ENCODE results near the gene SPNS2. TPM values are rescaled to one million over a fixed set of nuclear protein-coding genes. Genes with fewer than 3 reads are reported as not detected.

The SPNS2 gene
- total RNA-seq, 1 donor from 2014 or later = 0.38 TPM

GRCh38 chr17:4530799-4531730 is 32.4 kb downstream of the SPNS2 start:
- no peak for TF ChIP-seq CTCF (IDR thresholded peaks at IDR 0.05)
- POLR2A ChIA-PET = no interaction called here
- CTCF ChIA-PET = no interaction called here

GRCh38 chr17:4531988-4532736 is 33.5 kb downstream of the SPNS2 start:
- POLR2A ChIA-PET = no interaction called here
- CTCF ChIA-PET = no interaction called here
- Mint-ChIP-seq H3K4me1 (peaks cover 1% of the 10 kb centered on the region), H3K27ac (no peak overlapping the region), H3K27me3 (peaks cover 6% of the 10 kb centered on the region), H3K9me3 (no peaks in the 10 kb centered on the region), H3K4me3 (no peak overlapping the region), H3K36me3 (ENCODE audit: low read depth) (no peaks in the 10 kb centered on the region)
- ATAC-seq (ENCODE audit: low read depth) (no peak), DNase-seq (no peak)
- intact Hi-C loops (cut with micrococcal nuclease) = loop anchor here (10.0 kb wide), 1 partner anchor 107 kb away; no protein-coding TSS in a partner anchor
- TF ChIP-seq CTCF (IDR thresholded peaks at IDR 0.05) = no peak

More at GRCh38 chr17:4530799-4531730, 32.4 kb downstream of the SPNS2 start:
- no peak overlapping the region for H3K27ac Mint-ChIP-seq
- no peaks in the 10 kb centered on the region for H3K36me3 Mint-ChIP-seq (ENCODE audit: low read depth)
- H3K4me1 Mint-ChIP-seq = no peaks in the 10 kb centered on the region
- ATAC-seq (ENCODE audit: low read depth) (no peak), DNase-seq (no peak)
- no peaks in the 10 kb centered on the region for H3K9me3 Mint-ChIP-seq
- peaks cover 7% of the 10 kb centered on the region for H3K27me3 Mint-ChIP-seq
- intact Hi-C loops (cut with micrococcal nuclease) = loop anchor here (10.0 kb wide), 1 partner anchor 106 kb away; no protein-coding TSS in a partner anchor
- H3K4me3 Mint-ChIP-seq = no peak overlapping the region

- Mint-ChIP-seq H3K9me3 (no peaks in the 10 kb centered on the region), H3K27me3 (peaks cover 6% of the 10 kb centered on the region), H3K4me1 (peaks cover 1% of the 10 kb centered on the region), H3K36me3 (ENCODE audit: low read depth) (peaks cover 4% of the 10 kb centered on the region), H3K27ac (no peak overlapping the region), H3K4me3 (no peak overlapping the region)
- no peak for TF ChIP-seq CTCF (IDR thresholded peaks at IDR 0.05)
- ATAC-seq (ENCODE audit: low read depth) = no peak
- ChIA-PET CTCF (no interaction called here), POLR2A (no interaction called here)
- no peak for DNase-seq
- intact Hi-C loops (cut with micrococcal nuclease) = loop anchor here (10.0 kb wide), 1 partner anchor 108 kb away; no protein-coding TSS in a partner anchor
Observed at GRCh38 chr17:4532860-4533522, 34.3 kb downstream of the SPNS2 start.

- Mint-ChIP-seq H3K9me3 (no peaks in the 10 kb centered on the region), H3K4me1 (peaks cover 1% of the 10 kb centered on the region), H3K27ac (no peak overlapping the region), H3K27me3 (peaks cover 4% of the 10 kb centered on the region), H3K36me3 (ENCODE audit: low read depth) (peaks cover 6% of the 10 kb centered on the region), H3K4me3 (no peak overlapping the region)
- DNase-seq = no peak
- CTCF ChIA-PET = no interaction called here
- no peak for ATAC-seq (ENCODE audit: low read depth)
- intact Hi-C loops (cut with micrococcal nuclease) = loop anchor here (10.0 kb wide), 1 partner anchor 109 kb away; no protein-coding TSS in a partner anchor
- POLR2A ChIA-PET = interaction anchor here (1.0 kb wide), 1 partner anchor 34 kb away, joined by 5 read pairs; no protein-coding TSS in a partner anchor
- no peak for TF ChIP-seq CTCF (IDR thresholded peaks at IDR 0.05)
Observed at GRCh38 chr17:4533523-4534504, 35.1 kb downstream of the SPNS2 start.
